Measurements from ENCODE around the gene MKX. TPM values are rescaled to one million over a fixed set of nuclear protein-coding genes. Genes with fewer than 3 reads are reported as not detected.

The MKX gene
- total RNA-seq, 4 donors from 2014 or later: 0.28 to 0.94 TPM; not detected in 2

DNA sequence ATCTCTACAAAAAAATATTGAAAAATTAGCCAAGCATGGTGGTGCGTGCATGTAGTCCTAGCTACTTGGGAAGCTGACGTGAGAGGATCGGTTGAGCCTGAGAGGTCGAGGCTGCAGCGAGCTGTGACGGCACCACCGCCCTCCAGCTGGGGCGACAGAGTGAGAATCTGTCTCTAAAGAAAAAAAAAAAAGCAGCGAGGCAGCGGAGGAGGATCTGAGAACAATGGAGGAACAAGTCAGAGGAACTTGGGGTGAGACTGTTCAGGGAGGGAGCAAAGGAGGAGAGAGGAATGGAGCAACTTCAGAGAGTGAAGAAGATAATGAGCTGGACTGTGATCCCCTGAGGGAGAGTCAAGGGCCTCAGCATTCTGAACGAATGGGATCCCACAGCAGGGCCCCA, 85.4 kb downstream of the MKX start:
- no peak for DNase-seq
- H3K4me3 ChIP-seq: no peak overlapping the region
- H3K9me3 ChIP-seq: no peaks in the 10 kb centered on the region
- no peak overlapping the region for H3K27ac ChIP-seq
- no peaks in the 10 kb centered on the region for H3K27me3 ChIP-seq
- TF ChIP-seq, protein P1, sequence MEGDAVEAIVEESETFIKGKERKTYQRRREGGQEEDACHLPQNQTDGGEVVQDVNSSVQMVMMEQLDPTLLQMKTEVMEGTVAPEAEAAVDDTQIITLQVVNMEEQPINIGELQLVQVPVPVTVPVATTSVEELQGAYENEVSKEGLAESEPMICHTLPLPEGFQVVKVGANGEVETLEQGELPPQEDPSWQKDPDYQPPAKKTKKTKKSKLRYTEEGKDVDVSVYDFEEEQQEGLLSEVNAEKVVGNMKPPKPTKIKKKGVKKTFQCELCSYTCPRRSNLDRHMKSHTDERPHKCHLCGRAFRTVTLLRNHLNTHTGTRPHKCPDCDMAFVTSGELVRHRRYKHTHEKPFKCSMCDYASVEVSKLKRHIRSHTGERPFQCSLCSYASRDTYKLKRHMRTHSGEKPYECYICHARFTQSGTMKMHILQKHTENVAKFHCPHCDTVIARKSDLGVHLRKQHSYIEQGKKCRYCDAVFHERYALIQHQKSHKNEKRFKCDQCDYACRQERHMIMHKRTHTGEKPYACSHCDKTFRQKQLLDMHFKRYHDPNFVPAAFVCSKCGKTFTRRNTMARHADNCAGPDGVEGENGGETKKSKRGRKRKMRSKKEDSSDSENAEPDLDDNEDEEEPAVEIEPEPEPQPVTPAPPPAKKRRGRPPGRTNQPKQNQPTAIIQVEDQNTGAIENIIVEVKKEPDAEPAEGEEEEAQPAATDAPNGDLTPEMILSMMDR (IDR thresholded peaks at IDR 0.05): no peak
- no peak for TF ChIP-seq POLR2A (IDR thresholded peaks at IDR 0.05)
- no peaks in the 10 kb centered on the region for H3K4me1 ChIP-seq
- no peaks in the 10 kb centered on the region for H3K36me3 ChIP-seq

- no peak overlapping the region for H3K27ac ChIP-seq
- no peaks in the 10 kb centered on the region for H3K36me3 ChIP-seq
- no peaks in the 10 kb centered on the region for H3K27me3 ChIP-seq
- H3K4me1 ChIP-seq: no peaks in the 10 kb centered on the region
- TF ChIP-seq, protein P1 (IDR thresholded peaks at IDR 0.05): no peak
- no peak for TF ChIP-seq POLR2A (IDR thresholded peaks at IDR 0.05)
- no peaks in the 10 kb centered on the region for H3K9me3 ChIP-seq
- no peak for DNase-seq
- no peak overlapping the region for H3K4me3 ChIP-seq
Observed at GRCh38 chr10:27659786-27660185, 85.8 kb downstream of the MKX start.

GRCh38 chr10:27658788-27659187, 86.8 kb downstream of the MKX start:
- Histone ChIP-seq H3K4me1 (no peaks in the 10 kb centered on the region), H3K27me3 (no peaks in the 10 kb centered on the region), H3K36me3 (no peaks in the 10 kb centered on the region), H3K27ac (no peak overlapping the region), H3K9me3 (no peaks in the 10 kb centered on the region), H3K4me3 (no peak overlapping the region)
- no peak for DNase-seq
- TF ChIP-seq POLR2A (IDR thresholded peaks at IDR 0.05): no peak
- TF ChIP-seq, protein P1 (IDR thresholded peaks at IDR 0.05): no peak

DNA sequence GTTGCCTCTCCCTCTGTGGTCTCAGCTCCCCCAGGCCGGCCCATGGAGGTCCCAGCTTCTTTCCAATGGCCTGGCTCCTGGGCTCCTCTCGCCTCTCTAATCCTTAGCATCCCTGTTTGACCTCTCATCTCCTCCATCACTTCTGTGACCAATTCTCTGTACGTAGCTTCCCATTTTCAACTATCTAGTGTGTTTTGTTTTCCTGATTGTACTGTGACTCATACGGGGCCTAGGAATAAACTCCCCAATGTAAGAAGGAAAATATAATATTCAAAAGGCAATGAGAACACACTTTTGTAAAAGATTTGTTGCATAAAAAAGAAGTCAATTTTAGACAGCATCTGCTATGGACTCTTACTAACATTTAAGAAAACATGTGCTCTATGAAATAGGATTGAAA, 90.3 kb downstream of the MKX start:
- no peak for DNase-seq
- Histone ChIP-seq H3K4me1 (no peaks in the 10 kb centered on the region), H3K27me3 (no peaks in the 10 kb centered on the region), H3K27ac (no peak overlapping the region), H3K36me3 (no peaks in the 10 kb centered on the region), H3K9me3 (no peaks in the 10 kb centered on the region), H3K4me3 (no peak overlapping the region)
- TF ChIP-seq, protein P1 (IDR thresholded peaks at IDR 0.05): no peak
- no peak for TF ChIP-seq POLR2A (IDR thresholded peaks at IDR 0.05)

GRCh38 chr10:27654284-27654683, 91.3 kb downstream of the MKX start:
- TF ChIP-seq, protein P1 (IDR thresholded peaks at IDR 0.05): no peak
- TF ChIP-seq POLR2A (IDR thresholded peaks at IDR 0.05): no peak
- no peak for DNase-seq
- Histone ChIP-seq H3K27me3 (no peaks in the 10 kb centered on the region), H3K36me3 (no peaks in the 10 kb centered on the region), H3K9me3 (no peaks in the 10 kb centered on the region), H3K27ac (no peak overlapping the region), H3K4me1 (no peaks in the 10 kb centered on the region), H3K4me3 (no peak overlapping the region)

DNA sequence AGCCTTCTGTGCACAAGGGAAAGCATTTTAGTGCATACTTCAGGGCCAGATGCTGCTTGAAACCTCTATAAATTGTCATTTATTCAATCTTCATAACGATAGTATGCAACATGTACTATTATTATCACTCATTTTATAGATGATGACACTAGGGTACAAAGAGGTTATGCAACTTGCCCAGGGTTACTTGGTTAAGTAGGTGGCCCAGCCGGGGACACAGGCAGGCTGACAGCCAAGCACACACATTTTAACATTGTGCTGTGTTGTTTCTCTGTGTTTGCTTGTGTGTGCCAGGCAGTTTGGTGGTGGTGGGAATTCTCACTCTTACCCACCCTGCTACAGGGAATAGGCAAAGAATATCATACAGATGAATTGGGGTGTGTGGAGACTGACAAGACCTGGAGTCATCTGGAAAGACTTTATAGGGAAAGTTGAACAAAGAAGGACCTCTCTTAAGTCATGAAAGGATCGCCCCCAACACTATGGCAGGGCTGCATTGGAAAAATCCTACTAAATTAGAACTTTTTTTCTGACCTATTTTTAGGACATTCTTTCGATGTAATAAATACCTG, 98.9 kb downstream of the MKX start:
- Histone ChIP-seq H3K4me3 (no peak overlapping the region), H3K4me1 (no peaks in the 10 kb centered on the region), H3K36me3 (no peaks in the 10 kb centered on the region), H3K9me3 (no peaks in the 10 kb centered on the region), H3K27ac (no peak overlapping the region), H3K27me3 (no peaks in the 10 kb centered on the region)
- no peak for TF ChIP-seq POLR2A (IDR thresholded peaks at IDR 0.05)
- TF ChIP-seq, protein P1 (IDR thresholded peaks at IDR 0.05): no peak
- no peak for DNase-seq
